Lower lobe of right lung (tissue), 2 donors: Measurements from ENCODE around the gene SCN3B. TPM values are rescaled to one million over a fixed set of nuclear protein-coding genes. Genes with fewer than 3 reads are reported as not detected.

ENCODE experiments used
- ATAC-seq, 2 donors: fragments of 200-7000 bp; cut with Tn5 transposase; one replicate each; pipeline ENCODE4 v1.9.1; 2020 to 2022; ENCODE audit warnings: mild to moderate bottlenecking in 2 of 2, moderate library complexity in 2 of 2
- DNase-seq: peaks from one replicate; pipeline ENCODE4 v3.0.0-alpha.2; 2020
- H3K27ac ChIP-seq: fragments of 200-600 bp; one replicate; pipeline ENCODE4 v1.8.0; 2022
- H3K27me3 ChIP-seq: fragments of 200-600 bp; one replicate; pipeline ENCODE4 v1.8.0; 2022; ENCODE audit warnings: low read depth
- H3K36me3 ChIP-seq: fragments of 200-600 bp; one replicate; pipeline ENCODE4 v1.8.0; 2022; ENCODE audit warnings: mild to moderate bottlenecking
- H3K4me1 ChIP-seq: fragments of 200-600 bp; one replicate; pipeline ENCODE4 v1.8.0; 2022
- H3K4me3 ChIP-seq: fragments of 200-600 bp; one replicate; pipeline ENCODE4 v1.8.0; 2022; ENCODE audit warnings: mild to moderate bottlenecking
- H3K9me3 ChIP-seq: fragments of 200-600 bp; one replicate; pipeline ENCODE4 v1.8.0; 2022
- CTCF ChIP-seq: fragments of 200-600 bp; IDR thresholded peaks from one replicate; pipeline ENCODE4 v1.8.0; 2022; ENCODE audit warnings: antibody characterized with exemption, mild to moderate bottlenecking
- intact Hi-C: fragments of 100-400 bp; cut with DNase I; formaldehyde crosslinking; loops from one replicate; pipeline ENCODE4 v1.11.0; 2022
- total RNA-seq: library from RNA; stranded (reverse); fragmentation: NEBNext Ultra II Directional; extraction: Animal tissue kit (Norgen Biotek cat#: 25700); gene quantifications from one replicate; pipeline ENCODE4 v1.2.1, GENCODE V29; 2021
- donor health status: DM: no; HTN: yes; CAD: no; lungs with severe emphysema.

Gene SCN3B
- total RNA-seq, 1 donor from 2014 or later: 3.2 TPM

DNA sequence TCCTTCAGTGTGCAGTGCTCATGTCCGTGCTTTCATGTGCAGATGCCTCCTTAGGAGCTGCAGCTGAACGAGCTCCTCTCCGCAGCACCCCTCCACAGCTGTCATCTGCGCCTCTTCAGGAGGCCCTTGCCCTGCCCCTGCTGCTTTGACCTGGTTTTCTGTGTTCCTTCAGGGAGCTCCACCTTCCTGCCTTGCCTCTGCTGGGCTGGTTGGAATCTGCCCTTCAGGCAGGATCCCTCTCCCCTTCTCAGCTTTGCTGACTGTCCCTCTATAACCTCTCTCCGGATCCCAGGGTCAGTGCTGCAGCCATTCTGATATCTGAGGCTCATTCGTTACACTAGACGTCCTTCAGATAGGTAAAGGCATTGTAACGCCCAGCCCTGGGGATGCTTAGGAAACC, 67.9 kb downstream of the SCN3B start:
- ATAC-seq (no peak), DNase-seq (no peak)
- H3K36me3 ChIP-seq: no peaks in the 10 kb centered on the region
- TF ChIP-seq CTCF: no peak
- intact Hi-C loops: no loop called here
- peaks cover under 1% of the 10 kb centered on the region for H3K27me3 ChIP-seq
- no peak overlapping the region for H3K27ac ChIP-seq
- no peaks in the 10 kb centered on the region for H3K9me3 ChIP-seq
- H3K4me3 ChIP-seq: no peak overlapping the region
- no peaks in the 10 kb centered on the region for H3K4me1 ChIP-seq

GRCh38 chr11:123585706-123586105, 68.7 kb downstream of the SCN3B start:
- Histone ChIP-seq H3K4me1 (no peaks in the 10 kb centered on the region), H3K36me3 (no peaks in the 10 kb centered on the region), H3K27ac (no peak overlapping the region), H3K9me3 (no peaks in the 10 kb centered on the region), H3K27me3 (peaks cover 7% of the 10 kb centered on the region), H3K4me3 (no peak overlapping the region)
- TF ChIP-seq CTCF: no peak
- DNase-seq: no peak
- intact Hi-C loops: no loop called here
- no peak for ATAC-seq

GRCh38 chr11:123585206-123585605, 69.2 kb downstream of the SCN3B start:
- ATAC-seq: no peak
- Histone ChIP-seq H3K27me3 (peaks cover 7% of the 10 kb centered on the region), H3K36me3 (no peaks in the 10 kb centered on the region), H3K9me3 (no peaks in the 10 kb centered on the region), H3K4me3 (no peak overlapping the region), H3K27ac (no peak overlapping the region), H3K4me1 (no peaks in the 10 kb centered on the region)
- TF ChIP-seq CTCF: no peak
- no peak for DNase-seq
- intact Hi-C loops: no loop called here

DNA sequence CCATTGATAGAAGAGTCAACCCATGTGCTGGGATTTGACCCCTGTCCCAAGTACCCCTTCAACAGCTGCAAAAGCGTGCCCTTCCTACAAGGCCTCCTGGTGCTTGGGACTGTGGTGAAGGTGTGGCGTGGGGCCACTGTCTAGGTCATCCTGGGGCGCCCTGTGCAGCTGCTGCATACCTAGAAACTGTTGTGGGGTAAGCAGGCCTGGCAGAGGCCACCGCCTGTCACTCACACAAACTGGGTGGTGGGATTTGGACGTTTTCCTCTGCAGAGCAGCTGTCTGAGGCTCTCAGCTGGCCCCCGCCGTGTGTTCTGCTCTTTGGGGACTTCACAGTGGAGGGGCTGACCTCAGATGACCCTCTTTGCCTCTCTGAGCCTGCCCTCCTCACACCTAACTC, 69.7 kb downstream of the SCN3B start:
- no peak for TF ChIP-seq CTCF
- DNase-seq (no peak), ATAC-seq (no peak)
- Histone ChIP-seq H3K4me1 (no peaks in the 10 kb centered on the region), H3K27me3 (peaks cover 7% of the 10 kb centered on the region), H3K4me3 (no peak overlapping the region), H3K9me3 (no peaks in the 10 kb centered on the region), H3K27ac (no peak overlapping the region), H3K36me3 (no peaks in the 10 kb centered on the region)
- intact Hi-C loops: no loop called here

GRCh38 chr11:123584186-123584585, 70.2 kb downstream of the SCN3B start:
- no peaks in the 10 kb centered on the region for H3K9me3 ChIP-seq
- no peak for DNase-seq
- no peak overlapping the region for H3K4me3 ChIP-seq
- no peaks in the 10 kb centered on the region for H3K36me3 ChIP-seq
- H3K4me1 ChIP-seq: no peaks in the 10 kb centered on the region
- ATAC-seq: no peak
- TF ChIP-seq CTCF: no peak
- no peak overlapping the region for H3K27ac ChIP-seq
- H3K27me3 ChIP-seq: peaks cover 7% of the 10 kb centered on the region
- intact Hi-C loops: no loop called here

- Histone ChIP-seq H3K27me3 (peaks cover 7% of the 10 kb centered on the region), H3K36me3 (no peaks in the 10 kb centered on the region), H3K4me1 (no peaks in the 10 kb centered on the region), H3K27ac (no peak overlapping the region), H3K9me3 (no peaks in the 10 kb centered on the region), H3K4me3 (no peak overlapping the region)
- intact Hi-C loops: no loop called here
- DNase-seq (no peak), ATAC-seq (no peak)
- no peak for TF ChIP-seq CTCF
Measured at GRCh38 chr11:123582992-123583504, 71.4 kb downstream of the SCN3B start.
